AG09319 (cell line): ENCODE results near the gene NDFIP2.

Experiments used
- DNase-seq: peaks from one replicate; pipeline ENCODE4 v3.0.0-alpha.2; 2010; ENCODE audit warnings: low read depth; ENCODE audit errors: extremely low read depth
- TF ChIP-seq, protein P1 (sequence below): IDR thresholded peaks from 2 replicates; pipeline ENCODE4 v1.5.1; 2011; ENCODE audit warnings: low read depth, mild to moderate bottlenecking, inconsistent platforms, low read length, moderate library complexity

NDFIP2 gene

GRCh38 chr13:79547211-79548195, 66.5 kb downstream of the NDFIP2 start:
- TF ChIP-seq, protein P1, sequence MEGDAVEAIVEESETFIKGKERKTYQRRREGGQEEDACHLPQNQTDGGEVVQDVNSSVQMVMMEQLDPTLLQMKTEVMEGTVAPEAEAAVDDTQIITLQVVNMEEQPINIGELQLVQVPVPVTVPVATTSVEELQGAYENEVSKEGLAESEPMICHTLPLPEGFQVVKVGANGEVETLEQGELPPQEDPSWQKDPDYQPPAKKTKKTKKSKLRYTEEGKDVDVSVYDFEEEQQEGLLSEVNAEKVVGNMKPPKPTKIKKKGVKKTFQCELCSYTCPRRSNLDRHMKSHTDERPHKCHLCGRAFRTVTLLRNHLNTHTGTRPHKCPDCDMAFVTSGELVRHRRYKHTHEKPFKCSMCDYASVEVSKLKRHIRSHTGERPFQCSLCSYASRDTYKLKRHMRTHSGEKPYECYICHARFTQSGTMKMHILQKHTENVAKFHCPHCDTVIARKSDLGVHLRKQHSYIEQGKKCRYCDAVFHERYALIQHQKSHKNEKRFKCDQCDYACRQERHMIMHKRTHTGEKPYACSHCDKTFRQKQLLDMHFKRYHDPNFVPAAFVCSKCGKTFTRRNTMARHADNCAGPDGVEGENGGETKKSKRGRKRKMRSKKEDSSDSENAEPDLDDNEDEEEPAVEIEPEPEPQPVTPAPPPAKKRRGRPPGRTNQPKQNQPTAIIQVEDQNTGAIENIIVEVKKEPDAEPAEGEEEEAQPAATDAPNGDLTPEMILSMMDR, result no peak
- no peak for DNase-seq

- no peak for DNase-seq
- TF ChIP-seq, protein P1, result peak; percentile 41
Observed at GRCh38 chr13:79548902-79549301, 67.9 kb downstream of the NDFIP2 start.

- no peak for DNase-seq
- TF ChIP-seq, protein P1, result no peak
Observed at GRCh38 chr13:79549355-79550106, 68.6 kb downstream of the NDFIP2 start.

- DNase-seq, result no peak
- TF ChIP-seq, protein P1, result no peak
Observed at GRCh38 chr13:79557666-79558065, 76.7 kb downstream of the NDFIP2 start.

DNA sequence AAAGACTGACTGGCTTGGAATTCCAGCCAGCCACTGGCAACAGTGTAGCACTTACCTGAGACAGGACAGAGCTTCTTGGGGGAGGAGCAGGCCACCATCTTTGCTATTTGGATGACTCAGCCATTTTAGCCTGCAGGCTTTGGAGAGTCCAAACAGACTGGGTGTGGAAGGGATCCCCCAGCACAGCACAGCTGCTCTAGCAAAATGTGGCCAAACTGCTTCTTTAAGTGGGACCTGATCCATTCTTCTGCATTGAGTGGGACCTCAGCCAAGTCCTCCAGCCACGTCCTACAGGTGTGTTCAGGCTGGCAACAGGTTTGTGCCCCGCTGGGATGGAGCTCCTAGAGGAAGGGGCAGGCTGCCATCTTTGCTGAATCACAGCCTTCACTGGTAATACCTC, 80.0 kb downstream of the NDFIP2 start:
- DNase-seq, result no peak
- TF ChIP-seq, protein P1, result no peak

DNA sequence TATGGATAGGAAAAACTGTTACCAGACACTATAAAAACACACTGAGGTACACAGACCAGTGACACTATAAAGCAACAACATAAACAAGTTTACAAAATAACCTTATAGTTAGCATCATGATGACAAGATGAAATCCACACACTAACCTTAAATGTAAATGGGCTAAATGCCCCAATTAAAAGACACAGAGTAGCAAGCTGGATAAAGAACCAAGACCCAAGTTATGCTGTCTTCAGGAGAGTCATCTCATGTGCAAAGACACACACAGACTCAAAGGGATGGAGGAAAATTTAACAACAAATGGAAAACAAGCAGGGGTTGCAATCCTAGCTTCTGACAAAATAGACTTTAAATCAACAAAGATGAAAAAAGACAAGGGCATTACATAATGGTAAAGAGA, 81.6 kb downstream of the NDFIP2 start:
- no peak for DNase-seq
- TF ChIP-seq, protein P1, result no peak

DNA sequence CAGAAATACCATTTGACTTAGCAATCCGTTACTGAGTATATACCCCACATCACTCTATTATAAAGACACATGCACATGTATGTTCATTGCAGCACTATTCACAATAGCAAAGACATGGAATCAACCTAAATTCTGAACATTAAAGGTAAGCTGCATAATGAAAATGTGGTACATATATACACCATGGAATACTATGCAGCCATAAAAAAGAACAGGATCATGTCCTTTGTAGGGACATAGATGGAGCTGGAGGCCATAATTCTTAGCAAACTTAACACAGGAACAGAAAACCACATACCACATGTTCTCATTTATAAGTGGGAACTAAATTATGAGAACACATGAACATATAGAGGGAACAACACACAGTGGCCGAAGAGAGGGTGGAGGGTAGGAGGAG, 85.2 kb downstream of the NDFIP2 start:
- no peak for DNase-seq
- TF ChIP-seq, protein P1, result no peak
